Measurements from ENCODE around the gene SPPL3.

- no peak for TF ChIP-seq CTCF (conservative IDR thresholded peaks at IDR 0.05; ENCODE audit: low read depth, low read length)
- no peak for TF ChIP-seq EZH2phosphoT487 (IDR thresholded peaks at IDR 0.05; ENCODE audit: borderline replicate concordance, low read length)
- TF ChIP-seq EZH2 (IDR thresholded peaks at IDR 0.05; ENCODE audit: low read length, unreplicated experiment): no peak
Observed at GRCh38 chr12:120813588-120814153, 90.5 kb downstream of the SPPL3 start.

Data from PC-3 (cell line).